Activated CD4-positive, alpha-beta T cell treated with anti-CD3 and anti-CD28 coated beads, Interleukin-2, amount 50 U/mL, for 24 hours (primary cell): ENCODE data around the gene TRPM8.

Source experiments
- DNase-seq, 2 donors: peaks; one replicate each; pipeline ENCODE4 v3.0.0-alpha.2; 2020; ENCODE audit warnings: low read depth in 1 of 2, low spot score in 1 of 2

Gene TRPM8

DNA sequence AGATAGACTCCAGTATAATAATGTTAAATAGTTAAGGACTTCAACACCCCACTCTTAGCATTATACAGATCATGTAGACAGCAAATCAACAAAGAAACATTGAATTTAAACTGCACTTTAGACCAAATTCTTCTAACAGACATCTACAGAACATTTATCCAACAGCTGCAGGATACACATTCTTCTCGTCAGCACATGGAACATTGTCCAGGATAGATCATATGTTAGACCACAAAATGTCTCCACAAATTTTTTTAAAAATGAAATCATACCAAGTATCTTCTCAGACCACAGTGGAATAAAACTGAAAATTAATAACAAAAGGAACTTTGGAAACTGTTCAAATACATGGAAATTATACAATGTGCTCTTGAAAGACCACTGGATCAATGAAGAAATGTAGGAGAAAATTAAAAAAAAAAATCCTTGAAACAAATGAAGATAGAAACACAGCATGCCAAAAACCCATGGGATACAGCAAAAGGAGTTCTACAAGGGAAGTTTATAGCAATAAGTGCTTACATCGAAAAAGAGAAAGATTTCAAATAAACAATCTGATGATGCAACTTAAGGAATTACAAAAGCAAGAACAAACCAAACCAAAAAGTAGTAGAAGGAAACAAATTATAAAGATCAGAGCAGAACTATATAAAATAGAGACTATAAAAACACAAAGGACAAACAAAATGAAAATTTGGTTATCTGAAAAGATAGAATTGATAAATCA, 121.1 kb downstream of the TRPM8 start:
- no peak for DNase-seq

DNA sequence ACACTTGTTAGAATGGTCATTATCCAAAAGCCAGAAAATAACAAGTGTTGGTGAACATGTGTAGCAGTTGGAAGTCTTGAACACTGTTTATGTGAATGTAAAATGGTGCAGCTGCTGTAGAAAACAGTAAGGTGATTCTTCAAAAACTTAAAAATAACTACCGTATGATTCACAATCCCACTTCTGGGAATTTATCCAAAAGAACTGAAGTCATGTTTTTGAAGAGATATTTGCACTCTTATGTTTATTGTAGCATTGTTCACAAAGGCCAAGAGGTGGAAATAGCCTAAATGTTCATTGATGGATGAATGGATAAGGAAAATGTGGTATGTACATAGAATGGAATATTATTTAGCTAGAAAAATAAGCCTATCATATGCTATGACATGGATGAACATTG, 127.0 kb downstream of the TRPM8 start:
- DNase-seq, result no peak

DNA sequence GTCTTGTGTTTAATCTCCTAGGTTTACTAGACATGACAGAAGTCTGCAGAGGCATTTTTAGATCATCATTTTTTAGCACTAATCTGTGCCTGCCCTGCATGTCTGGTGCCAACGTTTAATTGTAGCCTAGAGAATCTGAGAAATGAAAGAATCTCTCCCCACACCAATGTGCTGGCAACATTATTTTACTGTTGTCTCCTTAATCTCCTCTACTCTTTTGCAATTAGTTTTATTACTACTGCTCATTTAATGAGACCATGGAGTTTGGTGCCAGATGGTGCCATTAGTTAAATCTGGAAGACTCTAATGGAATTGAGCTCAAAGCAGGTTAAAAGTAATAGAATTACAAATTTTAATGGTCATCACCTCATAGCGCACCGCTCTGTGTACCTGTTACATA, 129.3 kb downstream of the TRPM8 start:
- no peak for DNase-seq

DNA sequence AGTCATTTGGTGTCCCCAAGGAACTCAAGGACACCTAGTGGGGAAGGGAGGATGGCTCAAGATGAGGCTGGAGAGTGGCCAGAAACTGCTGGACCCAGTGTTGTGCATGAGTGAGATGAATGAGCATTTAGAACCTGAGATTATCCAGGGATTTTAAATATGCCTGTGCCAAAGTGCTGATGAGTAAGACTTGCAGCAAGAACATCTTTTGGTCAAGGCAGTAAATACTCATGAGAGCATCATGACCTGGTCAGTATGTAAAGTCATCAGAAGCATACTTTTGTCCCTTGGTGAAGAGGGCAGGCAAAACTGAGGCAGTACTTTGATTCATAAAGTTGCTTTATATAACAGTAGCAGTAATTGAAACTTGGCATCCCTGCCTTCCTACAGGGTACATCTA, 130.2 kb downstream of the TRPM8 start:
- no peak for DNase-seq

DNA sequence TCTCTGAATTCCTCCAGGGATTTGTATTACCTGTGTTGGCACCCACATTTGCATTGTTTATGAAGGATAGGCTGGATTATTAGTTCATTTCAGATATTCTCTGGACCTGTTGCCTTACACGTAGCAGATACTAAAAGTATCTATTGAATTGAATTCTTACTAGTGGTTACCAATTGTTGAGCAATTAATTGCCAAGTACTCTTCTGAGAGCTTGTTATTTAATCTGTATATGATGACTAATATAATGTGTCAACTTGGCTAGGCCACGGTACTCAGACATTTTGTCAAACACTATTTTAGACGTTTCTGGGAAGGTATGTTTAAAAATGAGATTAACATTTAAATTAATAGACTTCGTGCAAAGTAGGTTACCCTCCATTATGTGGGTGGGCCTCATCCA, 130.9 kb downstream of the TRPM8 start:
- DNase-seq, result no peak

DNA sequence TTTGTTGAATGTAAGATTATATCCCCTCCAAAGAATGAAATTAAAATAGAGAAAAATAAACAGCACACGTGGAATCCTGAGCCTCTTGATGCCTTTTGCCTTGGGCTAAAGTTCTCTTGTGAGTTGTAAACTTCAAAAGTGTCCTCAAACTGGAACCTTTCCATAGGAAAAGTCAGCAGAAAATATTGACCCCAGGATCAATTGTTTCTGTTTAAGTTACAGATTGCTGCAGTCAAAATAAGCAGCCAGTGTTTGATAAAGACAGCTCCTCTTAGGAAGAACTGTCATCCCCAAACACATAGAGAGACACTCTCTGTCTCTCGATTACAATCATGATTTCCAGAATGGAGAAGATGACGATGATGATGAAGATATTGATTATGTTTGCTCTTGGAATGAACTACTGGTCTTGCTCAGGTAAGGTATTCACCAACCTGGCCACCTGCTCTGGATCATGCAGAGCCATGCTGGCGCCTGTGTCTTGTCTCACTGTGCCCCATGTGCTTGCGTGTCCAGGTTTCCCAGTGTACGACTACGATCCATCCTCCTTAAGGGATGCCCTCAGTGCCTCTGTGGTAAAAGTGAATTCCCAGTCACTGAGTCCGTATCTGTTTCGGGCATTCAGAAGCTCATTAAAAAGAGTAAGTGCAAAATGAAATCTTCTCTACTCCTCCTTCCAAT, 133.4 kb downstream of the TRPM8 start, which contains the start of gene SPP2:
SPP2 (plus strand) TSS at position 248 of the 681 bp plus-strand sequence; CDS start at position 333, 85 bp downstream.
- no peak for DNase-seq

DNA sequence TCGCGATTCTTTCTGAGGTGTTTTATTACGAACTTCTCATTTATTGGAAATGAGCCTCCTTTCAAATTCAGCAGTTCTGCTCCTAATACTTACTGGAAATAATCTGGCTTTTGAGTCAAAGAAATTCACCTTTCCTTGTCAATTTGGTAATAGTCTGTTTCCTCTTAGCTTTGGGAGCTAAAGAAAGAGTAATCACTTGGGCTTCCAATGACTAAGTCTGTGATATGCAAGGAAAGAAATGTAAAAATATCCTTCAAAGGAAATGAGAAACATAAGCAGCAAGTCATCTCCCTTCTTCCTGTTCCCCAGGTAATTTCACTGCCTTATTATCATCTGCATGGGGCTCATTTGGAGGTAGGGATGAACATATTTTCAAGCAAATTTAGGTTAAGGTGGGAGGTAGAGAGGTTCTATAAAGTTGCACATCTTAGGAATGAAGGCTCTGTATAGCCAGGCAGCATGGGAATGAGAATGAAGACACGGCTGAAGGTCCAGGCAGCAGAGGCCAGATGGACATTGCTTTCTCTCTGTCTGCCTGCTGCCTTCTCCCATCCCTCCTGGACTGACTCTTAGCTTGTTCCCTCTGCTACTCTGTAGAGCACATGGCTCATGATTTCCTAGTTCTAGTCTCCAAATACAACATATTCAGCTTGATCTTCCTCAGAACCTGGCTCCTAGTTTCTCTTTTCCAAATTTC, 134.3 kb downstream of the TRPM8 start:
- DNase-seq, result no peak

DNA sequence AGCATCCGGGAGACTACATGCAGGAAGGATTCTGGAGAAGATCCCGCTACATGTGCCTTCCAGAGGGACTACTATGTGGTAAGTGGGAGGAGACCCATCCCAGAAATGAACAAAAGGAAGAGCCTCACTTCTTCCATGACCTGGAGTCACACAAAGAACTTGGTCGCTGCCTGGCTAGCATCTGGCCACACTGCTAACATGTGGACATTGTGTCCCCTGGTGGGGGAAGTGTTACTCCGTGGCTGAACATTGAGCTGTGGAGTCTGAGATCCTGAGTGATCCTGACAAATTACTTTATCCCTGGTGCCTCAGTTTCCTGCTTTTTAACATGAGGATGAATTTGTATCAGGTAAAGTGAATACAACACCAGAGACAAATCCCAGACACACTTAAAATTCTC, 141.7 kb downstream of the TRPM8 start:
- DNase-seq, result no peak

DNA sequence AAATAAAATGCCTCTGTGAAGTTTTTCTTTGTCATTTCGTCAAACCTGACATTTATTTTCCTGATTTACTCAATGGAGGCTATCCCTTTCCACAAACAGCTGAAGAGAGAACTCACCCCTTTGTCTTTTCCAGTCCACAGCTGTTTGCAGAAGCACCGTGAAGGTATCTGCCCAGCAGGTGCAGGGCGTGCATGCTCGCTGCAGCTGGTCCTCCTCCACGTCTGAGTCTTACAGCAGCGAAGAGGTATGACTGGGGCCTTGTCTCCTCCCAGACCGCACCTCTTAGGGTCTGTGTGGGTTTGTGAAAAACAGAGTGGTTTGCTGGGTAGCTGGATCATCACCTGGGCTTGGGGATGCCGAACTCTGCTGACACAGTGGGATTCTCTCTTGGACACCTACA, 143.1 kb downstream of the TRPM8 start:
- no peak for DNase-seq

DNA sequence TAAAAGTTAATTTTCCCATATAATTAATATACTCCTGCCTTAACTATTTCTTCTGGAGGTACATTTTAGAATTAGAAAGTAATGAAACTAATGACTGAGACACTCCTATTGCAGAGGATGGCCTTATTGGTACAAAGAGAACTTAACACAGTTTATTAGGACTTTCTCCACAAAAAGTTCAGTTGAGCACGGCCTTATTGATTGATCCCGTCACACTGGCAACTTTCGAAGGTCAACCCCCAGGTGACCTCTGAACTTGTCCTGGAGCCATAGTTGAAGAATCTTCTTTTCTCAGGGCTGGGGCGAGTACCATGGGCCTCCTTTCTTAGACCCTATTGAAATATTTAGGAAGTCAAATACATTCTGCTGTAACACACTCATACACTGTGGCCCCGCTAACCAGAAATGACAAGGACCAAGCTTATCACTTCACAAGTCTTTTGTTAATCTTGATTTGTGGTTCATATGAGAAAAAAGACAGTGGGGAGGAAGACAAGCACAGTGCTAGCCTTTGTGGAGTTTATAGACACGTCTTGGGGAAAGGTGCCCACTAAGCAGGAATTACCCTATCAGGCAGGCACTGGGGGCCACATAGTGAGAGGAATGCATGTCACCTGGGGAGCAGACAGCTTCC, 144.6 kb downstream of the TRPM8 start:
- no peak for DNase-seq

DNA sequence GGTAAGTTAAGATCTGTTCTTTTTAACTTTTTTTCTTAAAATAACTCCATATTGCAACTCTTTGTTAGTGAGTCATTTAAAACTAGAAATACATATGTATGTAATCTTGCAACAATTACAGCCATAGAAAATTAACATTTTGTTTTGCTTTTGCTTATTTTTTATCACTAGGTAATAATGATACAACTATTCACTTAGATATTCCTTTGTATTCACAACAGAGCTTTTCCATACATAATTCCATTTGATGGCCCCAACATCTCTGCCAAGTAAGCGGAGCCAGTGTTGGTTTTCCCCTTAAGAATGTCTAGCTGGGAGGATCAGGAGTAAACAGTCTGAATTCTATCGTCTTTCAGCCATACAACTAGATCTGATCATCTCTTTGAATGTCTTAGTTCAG, 149.4 kb downstream of the TRPM8 start:
- DNase-seq, result no peak
